NB4 (cell line): ENCODE results near the gene NAALAD2.
A peak's percentile ranks its signal among the peaks of the same experiment; 100 is the strongest.
"Not testable (repeated sequence)": the region's sequence is repeated elsewhere in the genome, so short reads cannot be mapped to it uniquely, and the experiment has no call there.

ENCODE experiments used
- DNase-seq: peaks from one replicate; pipeline ENCODE4 v3.0.0; 2010; ENCODE audit warnings: low read depth
- H3K4me3 ChIP-seq: one replicate; pipeline ENCODE4 v1.5.1; 2011; ENCODE audit warnings: mild to moderate bottlenecking, low read depth, low read length, moderate library complexity
- MYC ChIP-seq: IDR thresholded peaks from 2 replicates; pipeline ENCODE4 v1.6.1; 2011; ENCODE audit warnings: low read depth, low read length
- POLR2A ChIP-seq: IDR thresholded peaks from 2 replicates; pipeline ENCODE4 v1.6.1; 2011; ENCODE audit warnings: mild to moderate bottlenecking; ENCODE audit not compliant: insufficient read length; ENCODE audit errors: extremely low read depth
- TF ChIP-seq, protein P1 (sequence below): IDR thresholded peaks from 2 replicates; pipeline ENCODE4 v1.6.1; 2011; ENCODE audit warnings: low read depth, low read length
- TF ChIP-seq, protein P2 (sequence below): IDR thresholded peaks from one replicate; pipeline ENCODE4 v1.5.1; 2012; ENCODE audit warnings: low read depth, low read length

Gene NAALAD2

DNA sequence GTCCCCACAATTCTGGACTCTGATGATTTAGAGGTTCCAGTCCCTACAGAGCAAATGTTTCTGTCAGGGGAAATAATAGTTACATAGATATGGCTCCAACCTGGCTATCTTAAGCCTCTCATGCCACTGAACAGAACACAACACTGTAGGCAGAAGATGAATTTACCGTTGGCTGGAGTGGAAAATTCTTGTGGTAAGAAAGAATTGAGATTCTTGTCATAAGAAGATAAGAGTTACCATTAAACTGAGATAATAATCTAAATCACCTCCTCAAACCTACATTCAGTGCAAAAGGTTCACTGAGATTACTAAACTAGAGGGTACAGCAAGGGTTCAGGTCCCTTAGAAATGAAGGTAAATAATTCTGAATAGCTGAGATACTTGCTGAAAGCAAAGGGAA is 10.1 kb upstream of the NAALAD2 start:
- no peak overlapping the region for H3K4me3 ChIP-seq
- DNase-seq: no peak
- TF ChIP-seq MYC (no peak), POLR2A (no peak)
- TF ChIP-seq, protein P1, sequence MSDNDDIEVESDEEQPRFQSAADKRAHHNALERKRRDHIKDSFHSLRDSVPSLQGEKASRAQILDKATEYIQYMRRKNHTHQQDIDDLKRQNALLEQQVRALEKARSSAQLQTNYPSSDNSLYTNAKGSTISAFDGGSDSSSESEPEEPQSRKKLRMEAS: no peak

GRCh38 chr11:90124946-90125345 is 9.5 kb upstream of the NAALAD2 start:
- TF ChIP-seq, protein P1: no peak
- TF ChIP-seq POLR2A: no peak
- TF ChIP-seq, protein P2, sequence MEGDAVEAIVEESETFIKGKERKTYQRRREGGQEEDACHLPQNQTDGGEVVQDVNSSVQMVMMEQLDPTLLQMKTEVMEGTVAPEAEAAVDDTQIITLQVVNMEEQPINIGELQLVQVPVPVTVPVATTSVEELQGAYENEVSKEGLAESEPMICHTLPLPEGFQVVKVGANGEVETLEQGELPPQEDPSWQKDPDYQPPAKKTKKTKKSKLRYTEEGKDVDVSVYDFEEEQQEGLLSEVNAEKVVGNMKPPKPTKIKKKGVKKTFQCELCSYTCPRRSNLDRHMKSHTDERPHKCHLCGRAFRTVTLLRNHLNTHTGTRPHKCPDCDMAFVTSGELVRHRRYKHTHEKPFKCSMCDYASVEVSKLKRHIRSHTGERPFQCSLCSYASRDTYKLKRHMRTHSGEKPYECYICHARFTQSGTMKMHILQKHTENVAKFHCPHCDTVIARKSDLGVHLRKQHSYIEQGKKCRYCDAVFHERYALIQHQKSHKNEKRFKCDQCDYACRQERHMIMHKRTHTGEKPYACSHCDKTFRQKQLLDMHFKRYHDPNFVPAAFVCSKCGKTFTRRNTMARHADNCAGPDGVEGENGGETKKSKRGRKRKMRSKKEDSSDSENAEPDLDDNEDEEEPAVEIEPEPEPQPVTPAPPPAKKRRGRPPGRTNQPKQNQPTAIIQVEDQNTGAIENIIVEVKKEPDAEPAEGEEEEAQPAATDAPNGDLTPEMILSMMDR: no peak
- no peak for TF ChIP-seq MYC
- DNase-seq: no peak
- H3K4me3 ChIP-seq: no peak overlapping the region

- peak overlapping the region; percentile 4 for H3K4me3 ChIP-seq
- DNase-seq: no peak
- TF ChIP-seq, protein P1: no peak
- TF ChIP-seq, protein P2: no peak
- TF ChIP-seq POLR2A: no peak
- TF ChIP-seq MYC: no peak
These were observed 644 bp upstream of the NAALAD2 start for GRCh38 chr11:90133560-90134477.

DNA sequence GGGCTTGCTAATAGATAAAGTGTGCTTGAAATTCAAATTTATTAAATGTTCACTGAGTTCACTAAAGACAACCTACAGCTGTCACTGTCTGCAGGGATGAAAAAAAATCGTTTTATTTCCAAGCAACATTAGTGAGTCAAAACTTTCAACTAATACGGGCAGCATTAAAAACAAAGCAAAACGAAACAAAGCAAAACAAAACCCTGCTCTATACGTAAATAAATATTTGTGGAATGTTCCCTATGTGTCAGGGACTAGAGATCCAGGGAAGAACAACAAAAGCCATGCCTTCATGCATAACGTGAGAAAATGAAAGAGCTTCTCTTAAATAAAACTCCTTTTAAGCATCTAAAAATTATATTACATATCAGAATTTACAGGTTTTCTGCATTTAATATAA is 553 bp downstream of the NAALAD2 start:
- no peak for DNase-seq
- peak overlapping the region; percentile 4 for H3K4me3 ChIP-seq
- TF ChIP-seq, protein P2: no peak
- no peak for TF ChIP-seq POLR2A
- no peak for TF ChIP-seq MYC
- TF ChIP-seq, protein P1: no peak

DNA sequence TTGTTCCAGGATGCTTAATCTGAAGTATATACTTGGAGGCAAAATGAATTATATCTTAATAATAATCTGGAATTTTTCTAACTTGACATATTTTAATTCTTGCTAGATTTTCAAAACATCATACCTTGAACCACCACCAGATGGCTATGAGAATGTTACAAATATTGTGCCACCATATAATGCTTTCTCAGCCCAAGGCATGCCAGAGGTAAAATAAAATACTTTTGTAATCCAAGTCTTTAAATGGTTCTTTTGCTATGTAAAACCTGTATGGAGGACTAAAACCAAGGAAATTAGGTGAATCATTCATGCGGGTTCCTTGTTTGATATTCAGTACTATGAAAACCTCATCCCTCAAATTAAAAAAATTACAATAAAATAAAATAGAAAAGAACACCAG is 14.4 kb downstream of the NAALAD2 start:
- TF ChIP-seq, protein P2: no peak
- TF ChIP-seq MYC: no peak
- no peak for TF ChIP-seq POLR2A
- TF ChIP-seq, protein P1: no peak
- DNase-seq: no peak
- H3K4me3 ChIP-seq: no peak overlapping the region

DNA sequence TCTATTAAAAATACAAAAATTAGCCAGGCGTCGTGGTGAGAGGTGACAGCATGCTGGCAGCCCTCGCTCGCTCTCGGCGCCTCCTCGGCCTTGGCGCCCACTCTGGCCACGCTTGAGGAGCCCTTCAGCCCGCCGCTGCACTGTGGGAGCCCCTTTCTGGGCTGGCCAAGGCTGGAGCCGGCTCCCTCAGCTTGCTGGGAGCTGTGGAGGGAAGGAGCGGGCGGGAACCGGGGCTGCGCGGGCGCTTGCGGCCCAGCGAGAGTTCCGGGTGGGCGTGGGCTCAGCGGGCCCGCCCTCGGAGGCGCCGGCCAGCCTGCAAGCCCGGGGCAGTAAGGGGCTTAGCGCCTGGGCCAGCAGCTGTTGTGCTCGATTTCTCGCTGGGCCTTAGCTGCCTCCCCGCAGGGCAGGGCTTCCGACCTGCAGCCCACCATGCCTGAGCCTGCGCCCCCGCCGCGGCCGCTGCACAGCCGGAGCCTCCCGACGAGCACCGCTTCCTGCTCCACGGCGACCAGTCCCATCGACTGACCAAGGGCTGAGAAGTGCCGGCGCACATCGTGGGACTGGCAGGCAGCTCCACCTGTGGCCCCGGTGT is 32.6 kb downstream of the NAALAD2 start:
- DNase-seq, H3K4me3 ChIP-seq: not testable (repeated sequence)

- not testable (repeated sequence) for H3K4me3 ChIP-seq, DNase-seq
These were observed 33.2 kb downstream of the NAALAD2 start for GRCh38 chr11:90167704-90168103.
